Retinal pigment epithelial cell (primary cell): Measurements from ENCODE around the gene PLEKHA5.
"Not testable (repeated sequence)": the region's sequence is repeated elsewhere in the genome, so short reads cannot be mapped to it uniquely, and the experiment has no call there.

Source experiments
- DNase-seq: peaks from one replicate; pipeline ENCODE4 v3.0.0-alpha.2; 2010; ENCODE audit warnings: low read depth
- H3K4me3 ChIP-seq: 2 replicates; pipeline ENCODE4 v1.5.1; 2011; ENCODE audit warnings: mild to moderate bottlenecking, low read length, control low read depth, moderate library complexity
- CTCF ChIP-seq: conservative IDR thresholded peaks from 2 replicates; pipeline ENCODE4 v1.5.1; 2011; ENCODE audit warnings: low read depth, low read length, control low read depth, inconsistent platforms

Gene PLEKHA5

DNA sequence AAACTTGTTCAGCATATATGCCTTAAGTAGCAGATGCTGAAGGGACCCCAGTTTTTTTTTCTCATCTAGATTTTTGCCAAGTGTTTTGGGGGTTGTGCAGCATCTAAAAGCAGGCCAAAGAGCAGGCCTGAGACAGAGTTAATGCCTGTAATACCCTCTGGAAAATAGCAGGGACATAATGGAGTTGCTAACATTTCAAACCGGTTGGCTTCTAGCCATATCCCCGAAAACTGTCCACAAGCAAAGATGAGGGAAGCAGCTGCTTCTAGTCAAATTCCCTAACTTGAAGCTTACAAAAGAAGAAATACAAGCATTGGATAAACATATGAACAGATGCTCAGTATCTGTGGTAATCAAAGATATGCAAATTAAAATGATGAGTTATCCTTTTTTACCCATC is 257.6 kb downstream of the PLEKHA5 start:
- no peak for TF ChIP-seq CTCF
- H3K4me3 ChIP-seq = no peak overlapping the region
- no peak for DNase-seq

GRCh38 chr12:19388131-19388549 is 258.6 kb downstream of the PLEKHA5 start:
- no peak for TF ChIP-seq CTCF
- no peak overlapping the region for H3K4me3 ChIP-seq
- DNase-seq = no peak

DNA sequence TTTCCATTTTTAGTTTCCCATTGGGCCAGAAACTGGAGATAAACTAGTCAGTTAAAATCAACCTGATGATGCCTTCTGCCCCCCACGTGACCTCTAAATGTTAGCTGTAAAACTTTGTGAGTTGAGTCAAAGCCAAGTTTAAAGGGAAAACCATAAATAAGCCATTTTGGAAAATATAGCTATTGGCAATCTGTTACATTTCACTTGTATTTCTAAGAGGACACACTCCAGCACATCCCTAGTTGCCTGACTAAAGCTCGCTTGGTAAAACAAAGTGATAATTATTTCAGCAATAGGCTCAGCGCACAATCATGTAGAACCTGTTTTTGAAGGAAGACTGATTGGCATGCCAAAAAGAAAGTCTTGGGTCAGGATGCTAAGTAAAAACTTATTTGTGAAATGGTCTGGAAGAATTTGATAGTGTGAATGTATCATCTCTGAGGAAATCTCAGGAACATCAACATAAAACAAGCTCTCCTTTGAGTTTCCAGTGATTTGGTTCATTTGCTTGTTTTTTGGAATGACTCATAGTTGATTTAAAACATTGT is 260.6 kb downstream of the PLEKHA5 start:
- no peak for TF ChIP-seq CTCF
- no peak overlapping the region for H3K4me3 ChIP-seq
- no peak for DNase-seq

DNA sequence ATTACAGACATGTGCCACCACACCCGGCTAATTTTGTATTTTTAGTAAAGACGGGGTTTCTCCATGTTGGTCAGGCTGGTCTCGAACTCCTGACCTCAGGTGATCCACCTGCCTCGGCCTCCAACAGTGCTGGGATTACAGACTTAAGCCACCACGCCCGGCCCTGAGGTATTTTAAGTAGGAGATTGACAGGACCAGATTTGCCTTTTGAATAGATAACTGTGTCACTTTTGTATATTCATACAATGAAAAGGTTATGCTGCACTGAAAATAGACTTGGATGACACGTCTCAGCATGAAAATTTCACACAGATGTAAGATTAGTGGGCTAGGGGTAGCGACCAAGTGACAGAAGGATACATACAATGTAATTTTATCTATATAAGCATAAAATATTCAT is 263.1 kb downstream of the PLEKHA5 start:
- H3K4me3 ChIP-seq, DNase-seq: not testable (repeated sequence)

DNA sequence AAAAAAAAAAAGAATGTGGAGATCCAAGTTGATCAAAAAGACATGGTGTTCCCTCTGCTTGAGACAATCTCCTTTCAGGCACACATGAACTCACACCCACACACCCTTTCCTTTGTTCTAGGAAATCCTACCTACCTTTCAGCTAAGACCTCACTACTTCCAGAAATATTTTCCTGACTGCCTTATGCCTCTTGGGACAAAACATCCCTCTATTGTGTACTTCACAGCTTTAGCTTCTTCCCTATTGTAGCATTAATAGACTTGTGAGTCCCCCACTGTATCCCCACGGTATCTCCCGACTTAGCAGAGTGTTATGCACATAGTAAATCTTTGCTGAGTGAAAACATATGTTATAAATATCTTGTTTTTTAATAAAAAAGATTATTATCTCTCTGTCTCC is 264.9 kb downstream of the PLEKHA5 start:
- no peak for TF ChIP-seq CTCF
- H3K4me3 ChIP-seq = no peak overlapping the region
- DNase-seq = no peak

GRCh38 chr12:19397534-19397933 is 268.0 kb downstream of the PLEKHA5 start:
- no peak overlapping the region for H3K4me3 ChIP-seq
- DNase-seq = no peak
- TF ChIP-seq CTCF = no peak

DNA sequence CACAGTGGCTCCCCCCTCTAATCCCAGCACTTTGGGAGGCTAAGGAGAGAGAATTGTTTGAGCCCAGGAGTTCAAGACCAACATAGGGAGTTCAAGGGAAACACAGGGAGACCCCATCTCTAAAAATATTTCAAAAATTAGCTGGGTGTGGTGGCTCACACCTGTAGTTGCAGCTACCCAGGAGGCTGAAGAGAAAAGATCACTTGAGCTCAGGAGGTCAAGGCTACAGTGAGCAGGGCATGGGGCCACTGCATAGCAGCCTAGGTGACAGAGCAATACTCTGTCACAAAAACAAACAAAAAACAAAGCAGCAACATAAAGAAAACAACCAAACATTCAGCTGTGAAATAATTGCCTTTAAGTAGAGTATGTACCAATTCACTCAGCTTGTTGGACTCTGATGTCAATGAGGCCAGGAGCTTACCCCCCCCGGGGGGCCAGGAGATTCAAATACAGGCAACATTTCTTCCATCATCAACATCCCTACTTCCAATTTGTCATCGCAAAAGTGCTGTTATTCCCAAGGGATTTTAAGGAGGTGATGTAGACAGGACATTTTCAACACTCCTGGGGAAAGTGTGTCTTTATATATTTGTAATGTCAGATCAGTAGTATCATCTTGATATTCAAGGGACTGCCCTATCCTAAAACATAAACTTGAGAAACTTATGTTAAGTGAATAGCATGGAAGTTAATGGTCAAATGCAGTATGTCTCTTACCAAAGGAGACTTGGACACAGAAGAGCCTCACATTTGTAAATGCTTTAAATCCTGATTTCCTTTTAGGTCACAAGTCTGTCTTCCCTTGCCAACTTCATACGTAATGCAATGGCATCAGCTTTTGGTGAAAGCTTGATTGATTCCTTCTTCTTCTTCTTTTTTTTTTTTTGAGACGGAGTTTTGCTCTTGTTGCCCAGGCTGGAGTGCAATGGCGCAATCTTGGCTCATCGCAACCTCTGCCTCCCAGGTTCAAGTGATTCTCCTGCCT is 269.1 kb downstream of the PLEKHA5 start:
- no peak overlapping the region for H3K4me3 ChIP-seq
- DNase-seq = no peak
- TF ChIP-seq CTCF = no peak

GRCh38 chr12:19400649-19401285 is 271.2 kb downstream of the PLEKHA5 start:
- not testable (repeated sequence) for H3K4me3 ChIP-seq, DNase-seq
